ENCODE data around the gene C17orf78.

Gene C17orf78

GRCh38 chr17:37430051-37430627 is 54.4 kb downstream of the C17orf78 start (continued):
- TF ChIP-seq ZNF518A (tag by site-specific recombination; conservative IDR thresholded peaks at IDR 0.05; ENCODE audit: low read depth) (0 out of 2 replicates have a peak, but pooled peaks have one; percentile 26), ZNF623 (tag by site-specific recombination; IDR thresholded peaks at IDR 0.05) (no peak), BCL11B (tag by site-specific recombination; IDR thresholded peaks at IDR 0.05; ENCODE audit: low read depth) (no peak), ATF2 (tag by site-specific recombination; IDR thresholded peaks at IDR 0.05; ENCODE audit: low read depth) (peak; percentile 94), ZNF404 (tag by site-specific recombination; IDR thresholded peaks at IDR 0.05) (no peak), ZNF629 (tag by site-specific recombination; IDR thresholded peaks at IDR 0.05) (peak; percentile 77), SCRT1 (tag by site-specific recombination; IDR thresholded peaks at IDR 0.05; ENCODE audit: borderline replicate concordance) (no peak), ZNF660 (tag by site-specific recombination; IDR thresholded peaks at IDR 0.05) (0 out of 2 replicates have a peak, but pooled peaks have one; percentile 7), ZNF335 (tag by site-specific recombination; conservative IDR thresholded peaks at IDR 0.05) (peak; percentile 47), RBAK (tag by site-specific recombination; IDR thresholded peaks at IDR 0.05) (no peak), ZNF585B (tag by site-specific recombination; IDR thresholded peaks at IDR 0.05) (no peak), ZBTB20 (tag by site-specific recombination; IDR thresholded peaks at IDR 0.05) (peak; percentile 57), ZNF391 (tag by site-specific recombination; IDR thresholded peaks at IDR 0.05; ENCODE audit: borderline replicate concordance, low read depth) (no peak), ZBTB11 (tag by site-specific recombination; conservative IDR thresholded peaks at IDR 0.05; ENCODE audit: low read depth) (no peak)

- peaks cover 44 to 66% of the 10 kb centered on the region in 2 experiments for H3K36me3 ChIP-seq (ENCODE audit: control insufficient read depth in 2 of 2, insufficient read depth in 1 of 2, low read length in 2 of 2)
- H3K4me1 ChIP-seq (ENCODE audit: control insufficient read depth, insufficient read depth, low read length), result no peaks in the 10 kb centered on the region
- H3K4me3 ChIP-seq (ENCODE audit: low read depth, low read length), result no peak overlapping the region
- ChIA-PET CTCF (interaction anchor here (0.6 to 0.8 kb wide), 3 partner anchors 15 to 233 kb away, joined by 3 read pairs; no protein-coding TSS in a partner anchor), POLR2A (no interaction called here)
- H3K27ac ChIP-seq (ENCODE audit: extremely low read depth, low read depth, low read length), result no peak overlapping the region
- H3K9me3 ChIP-seq (ENCODE audit: control insufficient read depth, insufficient read depth, low read depth, low read length), result no peaks in the 10 kb centered on the region
- TF ChIP-seq ZNF266 (tag by site-specific recombination; IDR thresholded peaks at IDR 0.05; ENCODE audit: low read depth) (no peak), INSM2 (tag by site-specific recombination; IDR thresholded peaks at IDR 0.05) (no peak), ZNF571 (tag by site-specific recombination; IDR thresholded peaks at IDR 0.05) (no peak), ZNF211 (tag by site-specific recombination; IDR thresholded peaks at IDR 0.05; ENCODE audit: low read depth) (no peak), OVOL3 (tag by site-specific recombination; IDR thresholded peaks at IDR 0.05) (no peak), ZNF362 (tag by site-specific recombination; IDR thresholded peaks at IDR 0.05) (peak; percentile 83), KLF7 (tag by site-specific recombination; IDR thresholded peaks at IDR 0.05; ENCODE audit: borderline replicate concordance) (no peak)
These were observed 56.9 kb downstream of the C17orf78 start for GRCh38 chr17:37432671-37433070.
